Prostate gland (tissue), 2 donors: ENCODE data around the gene CHST3. TPM values are rescaled to one million over a fixed set of nuclear protein-coding genes. Genes with fewer than 3 reads are reported as not detected.

Experiments used
- DNase-seq: peaks from one replicate; pipeline ENCODE4 v3.0.0-alpha.2; 2019; ENCODE audit warnings: low spot score
- H3K27ac ChIP-seq, 2 donors: fragments of 200-600 bp; sonication (generic); 2 replicates each; pipeline ENCODE4 v1.5.1; 2017 to 2019
- H3K27me3 ChIP-seq: fragments of 200-600 bp; sonication (generic); replicated peaks from 2 replicates; pipeline ENCODE4 v1.5.1; 2019; ENCODE audit not compliant: insufficient read depth
- H3K36me3 ChIP-seq, 2 donors: fragments of 200-600 bp; sonication (generic); 1 replicate in 1 of 2; 2 replicates in 1 of 2; pipeline versions ENCODE4 v1.5.1 to v1.8.1; 2017 to 2019
- H3K4me1 ChIP-seq: fragments of 200-600 bp; sonication (generic); replicated peaks from 2 replicates; pipeline ENCODE4 v1.5.1; 2019
- H3K4me3 ChIP-seq, 2 donors: fragments of 200-600 bp; sonication (generic); 2 replicates each; pipeline ENCODE4 v1.5.1; 2017 to 2019
- H3K9me3 ChIP-seq: fragments of 200-600 bp; sonication (generic); 2 replicates; pipeline ENCODE4 v1.5.1; 2017
- POLR2A ChIP-seq: fragments of 450-650 bp; IDR thresholded peaks from one replicate; pipeline ENCODE4 v1.6.1; 2016; ENCODE audit warnings: antibody characterized with exemption, mild to moderate bottlenecking
- POLR2AphosphoS5 ChIP-seq: sonication (generic); formaldehyde crosslinking; IDR thresholded peaks from one replicate; pipeline ENCODE4 v1.6.1; 2017; ENCODE audit warnings: antibody characterized with exemption
- WGBS: methylation state at CpG from one replicate; pipeline ENCODE4 v1.1.5; 2018; 5-methylcytosine and 5-hydroxymethylcytosine counted together
- intact Hi-C: fragments of 100-400 bp; cut with DNase I; formaldehyde crosslinking; loops from one replicate; pipeline ENCODE4 v1.14.2; 2022
- total RNA-seq, 2 donors: library from RNA; depleted of rRNA; stranded (reverse); fragments of >200 nt; gene quantifications; one replicate each; pipeline ENCODE4 v1.1.0, GENCODE V29; 2016
- TF ChIP-seq, protein P1 (sequence below), 4 experiments: fragments of 200-600 bp in 2 of 4; fragments of 450-650 bp in 2 of 4; sonication (generic) in 2 of 4; IDR thresholded peaks; 1 replicate in 3 of 4; 2 replicates in 1 of 4; pipeline ENCODE4 v1.5.1; 2016 to 2019; ENCODE audit warnings: antibody characterized with exemption in 4 of 4, mild to moderate bottlenecking in 2 of 4, moderate library complexity in 2 of 4

The CHST3 gene
- total RNA-seq, 2 donors from 2014 or later, result 16.5 to 197 TPM

DNA sequence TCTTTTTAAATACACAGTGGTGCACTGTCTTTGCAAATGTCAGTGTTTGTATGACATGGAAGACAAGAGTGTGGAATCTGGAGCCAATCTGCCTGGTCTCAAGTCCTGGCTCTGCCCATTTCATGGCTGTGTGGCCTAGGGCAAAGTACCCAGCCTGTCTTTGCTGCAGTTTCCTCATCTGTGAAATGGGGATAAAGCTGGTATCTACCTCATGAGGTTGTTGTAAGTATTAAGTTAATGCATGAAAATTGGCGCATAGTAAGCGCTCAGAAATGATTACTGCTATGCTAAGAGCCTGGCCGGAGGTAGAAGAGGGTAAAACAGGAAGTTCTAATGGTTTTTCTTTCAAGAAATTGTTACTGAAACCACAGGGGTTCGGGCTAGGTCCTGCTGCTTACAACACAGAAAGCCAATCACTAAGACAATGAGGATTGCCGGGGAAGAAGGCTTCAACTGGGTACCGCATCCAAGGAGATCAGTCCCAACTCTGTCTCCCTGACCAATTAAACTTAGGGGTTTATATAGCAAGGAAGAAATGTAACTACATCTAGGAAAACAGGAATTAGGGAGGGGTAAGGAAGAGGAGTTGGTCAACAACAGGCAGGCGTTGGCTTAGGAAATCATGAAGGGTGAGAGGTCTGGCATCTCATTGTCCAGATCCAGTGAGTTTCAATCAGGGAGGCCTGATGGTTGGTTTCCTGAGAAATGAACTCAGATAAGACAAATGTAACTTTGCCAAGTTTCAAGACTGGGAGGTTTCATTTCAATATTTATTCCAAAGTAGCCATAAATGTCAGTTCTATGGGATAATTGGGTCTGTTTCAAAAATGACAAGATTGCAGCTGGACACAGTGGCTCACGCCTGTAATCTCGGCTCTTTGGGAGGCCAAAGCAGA is 57.0 kb downstream of the CHST3 start:
- no peak for DNase-seq
- 61% methylated on average over 9 of the region's 9 CpGs for WGBS
- no peaks in the 10 kb centered on the region for H3K4me1 ChIP-seq

DNA sequence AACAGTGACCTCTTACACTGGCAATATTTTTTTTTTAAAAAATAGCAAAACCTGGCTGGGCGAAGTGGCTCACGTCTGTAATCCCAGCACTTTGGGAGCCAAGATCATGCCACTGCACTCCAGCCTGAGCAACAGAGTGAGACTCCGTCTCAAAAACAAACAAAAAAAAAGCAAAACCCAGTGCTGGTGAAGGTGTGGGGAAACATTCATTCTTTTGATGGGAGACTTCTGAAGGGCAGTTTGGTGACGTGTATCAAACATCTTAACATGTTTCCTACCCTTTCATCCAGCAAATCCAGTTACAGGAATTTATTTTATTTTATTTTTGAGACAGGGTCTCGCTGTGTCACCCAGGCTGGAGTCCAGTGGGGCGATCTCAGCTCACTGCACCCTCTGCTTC is 58.0 kb downstream of the CHST3 start:
- intact Hi-C loops, result no loop called here
- no peak overlapping the region for H3K4me3 ChIP-seq
- no peaks in the 10 kb centered on the region for H3K36me3 ChIP-seq

More for the DNA sequence above, 57.0 kb downstream of the CHST3 start:
- TF ChIP-seq, protein P1, sequence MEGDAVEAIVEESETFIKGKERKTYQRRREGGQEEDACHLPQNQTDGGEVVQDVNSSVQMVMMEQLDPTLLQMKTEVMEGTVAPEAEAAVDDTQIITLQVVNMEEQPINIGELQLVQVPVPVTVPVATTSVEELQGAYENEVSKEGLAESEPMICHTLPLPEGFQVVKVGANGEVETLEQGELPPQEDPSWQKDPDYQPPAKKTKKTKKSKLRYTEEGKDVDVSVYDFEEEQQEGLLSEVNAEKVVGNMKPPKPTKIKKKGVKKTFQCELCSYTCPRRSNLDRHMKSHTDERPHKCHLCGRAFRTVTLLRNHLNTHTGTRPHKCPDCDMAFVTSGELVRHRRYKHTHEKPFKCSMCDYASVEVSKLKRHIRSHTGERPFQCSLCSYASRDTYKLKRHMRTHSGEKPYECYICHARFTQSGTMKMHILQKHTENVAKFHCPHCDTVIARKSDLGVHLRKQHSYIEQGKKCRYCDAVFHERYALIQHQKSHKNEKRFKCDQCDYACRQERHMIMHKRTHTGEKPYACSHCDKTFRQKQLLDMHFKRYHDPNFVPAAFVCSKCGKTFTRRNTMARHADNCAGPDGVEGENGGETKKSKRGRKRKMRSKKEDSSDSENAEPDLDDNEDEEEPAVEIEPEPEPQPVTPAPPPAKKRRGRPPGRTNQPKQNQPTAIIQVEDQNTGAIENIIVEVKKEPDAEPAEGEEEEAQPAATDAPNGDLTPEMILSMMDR (IDR thresholded peaks at IDR 0.05), result no peak
- TF ChIP-seq POLR2AphosphoS5 (no peak), POLR2A (no peak)
- H3K27ac ChIP-seq, result no peak overlapping the region
- H3K9me3 ChIP-seq, result no peaks in the 10 kb centered on the region
- intact Hi-C loops, result no loop called here
- no peaks in the 10 kb centered on the region for H3K36me3 ChIP-seq
- no peak overlapping the region for H3K4me3 ChIP-seq
- no peaks in the 10 kb centered on the region for H3K27me3 ChIP-seq

DNA sequence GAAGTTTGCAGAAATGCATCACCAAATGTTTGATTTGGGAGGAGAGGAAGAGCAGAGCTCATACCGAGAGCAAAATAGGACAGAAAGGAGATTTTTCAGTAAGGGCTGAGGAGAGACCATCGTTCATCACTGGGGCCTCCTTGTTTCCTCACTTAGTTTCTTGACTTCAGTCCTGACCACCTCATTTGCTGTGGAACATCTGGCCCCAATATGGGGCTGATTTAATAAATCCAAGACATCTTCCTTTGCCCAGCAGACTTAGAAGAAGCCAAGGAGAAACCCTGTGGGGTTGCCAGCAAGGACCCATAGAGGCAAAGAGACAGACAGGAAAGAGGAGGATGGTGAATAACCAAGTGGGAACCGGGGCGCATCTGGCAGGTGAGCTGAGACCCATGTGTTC is 60.4 kb downstream of the CHST3 start:
- H3K36me3 ChIP-seq, result no peaks in the 10 kb centered on the region
- no peaks in the 10 kb centered on the region for H3K4me1 ChIP-seq
- H3K27me3 ChIP-seq, result no peaks in the 10 kb centered on the region
- no peaks in the 10 kb centered on the region for H3K9me3 ChIP-seq
- DNase-seq, result no peak
- whole genome bisulfite sequencing, result 72% methylated on average over 4 of the region's 4 CpGs
- no peak overlapping the region for H3K27ac ChIP-seq
- intact Hi-C loops, result no loop called here
- no peak overlapping the region for H3K4me3 ChIP-seq
- TF ChIP-seq POLR2AphosphoS5 (no peak), POLR2A (no peak)
- TF ChIP-seq, protein P1 (IDR thresholded peaks at IDR 0.05), result no peak

More for the DNA sequence above, 58.0 kb downstream of the CHST3 start:
- TF ChIP-seq, protein P1 (IDR thresholded peaks at IDR 0.05), result no peak
- TF ChIP-seq POLR2AphosphoS5 (no peak), POLR2A (no peak)
- WGBS, result 70% methylated on average over 6 of the region's 6 CpGs
- H3K27me3 ChIP-seq, result no peaks in the 10 kb centered on the region
- H3K27ac ChIP-seq, result no peak overlapping the region
- H3K9me3 ChIP-seq, result no peaks in the 10 kb centered on the region
- DNase-seq, result no peak
- no peaks in the 10 kb centered on the region for H3K4me1 ChIP-seq

DNA sequence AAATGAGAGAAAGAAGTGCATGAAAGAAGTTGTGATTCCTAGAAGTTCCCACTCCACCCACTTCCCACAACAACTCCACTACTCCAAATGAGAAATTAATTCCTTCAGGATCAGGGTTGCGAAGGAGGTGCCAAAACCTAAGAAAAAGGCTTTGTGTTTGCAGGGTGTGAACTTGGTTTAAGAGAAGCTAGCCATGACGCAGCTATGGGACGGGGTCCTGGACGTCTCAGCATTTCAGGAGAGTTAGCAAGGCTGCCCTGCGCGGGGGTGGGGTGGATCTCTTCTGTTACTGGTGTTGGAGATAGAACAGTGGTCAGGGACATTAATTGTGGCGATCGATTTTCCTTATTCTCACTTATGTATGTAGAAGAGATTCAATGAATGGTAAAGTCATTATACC is 61.2 kb downstream of the CHST3 start:
- Histone ChIP-seq H3K36me3 (no peaks in the 10 kb centered on the region), H3K9me3 (no peaks in the 10 kb centered on the region), H3K27ac (no peak overlapping the region), H3K27me3 (no peaks in the 10 kb centered on the region), H3K4me1 (no peaks in the 10 kb centered on the region), H3K4me3 (no peak overlapping the region)
- intact Hi-C loops, result no loop called here
- TF ChIP-seq POLR2A (no peak), POLR2AphosphoS5 (no peak)
- TF ChIP-seq, protein P1 (IDR thresholded peaks at IDR 0.05), result no peak
- 94% methylated on average over 8 of the region's 8 CpGs for WGBS
- DNase-seq, result no peak

DNA sequence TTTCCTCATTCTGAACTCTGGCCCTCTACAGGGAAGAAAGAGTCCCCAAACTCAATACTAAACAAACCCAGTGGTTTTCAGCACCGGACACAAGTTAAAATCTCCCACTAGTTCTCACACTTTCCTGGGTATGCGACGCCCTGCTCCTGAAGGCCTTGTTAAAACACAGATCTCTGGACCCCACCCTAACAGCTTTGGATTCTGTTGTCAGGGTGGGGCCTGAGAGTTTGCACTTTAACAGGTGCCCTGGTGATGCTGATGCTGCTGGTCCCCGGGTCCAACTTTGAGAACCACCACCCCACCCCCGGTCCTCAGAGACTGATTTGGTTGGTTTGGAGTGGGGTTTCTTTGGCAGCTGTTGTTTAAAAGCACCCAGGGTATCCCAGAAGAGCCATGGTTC is 61.6 kb downstream of the CHST3 start:
- Histone ChIP-seq H3K4me3 (no peak overlapping the region), H3K4me1 (no peaks in the 10 kb centered on the region), H3K9me3 (no peaks in the 10 kb centered on the region), H3K27ac (peak overlapping the region in 1 of 2 donors; percentile 1), H3K27me3 (no peaks in the 10 kb centered on the region), H3K36me3 (no peaks in the 10 kb centered on the region)
- DNase-seq, result no peak
- WGBS, result 78% methylated on average over 5 of the region's 5 CpGs
- intact Hi-C loops, result no loop called here
- TF ChIP-seq POLR2AphosphoS5 (no peak), POLR2A (no peak)
- TF ChIP-seq, protein P1 (IDR thresholded peaks at IDR 0.05), result no peak
